Keratinocyte (primary cell): ENCODE results near the gene KDSR. TPM values are rescaled to one million over a fixed set of nuclear protein-coding genes. Genes with fewer than 3 reads are reported as not detected.

ENCODE experiments used
- DNase-seq: peaks from one replicate; pipeline ENCODE4 v3.0.0-alpha.2; 2011; ENCODE audit warnings: low read depth, missing footprints, low spot score
- FAIRE-seq: peaks from 2 replicates; lab custom pipeline; 2011; peaks lifted over from hg19 to GRCh38; lab: Jason Lieb, UNC
- H2AFZ ChIP-seq: 2 replicates; pipeline ENCODE4 v1.6.0; 2012; ENCODE audit warnings: low read length, control low read depth, inconsistent platforms; ENCODE audit not compliant: control insufficient read depth
- H3K27ac ChIP-seq: 2 replicates; pipeline ENCODE4 v1.5.1; 2011; ENCODE audit warnings: low read length; ENCODE audit not compliant: control insufficient read depth, insufficient read depth
- H3K27me3 ChIP-seq: 3 replicates; pipeline ENCODE4 v1.6.0; 2011; ENCODE audit warnings: low read length; ENCODE audit not compliant: control insufficient read depth, insufficient read depth; ENCODE audit errors: extremely low read depth
- H3K36me3 ChIP-seq, 2 experiments: 2 replicates in 1 of 2; 3 replicates in 1 of 2; pipeline ENCODE4 v1.5.1; 2011; ENCODE audit warnings: low read length in 2 of 2, mild to moderate bottlenecking in 1 of 2; ENCODE audit not compliant: control insufficient read depth in 2 of 2, insufficient read depth in 2 of 2; ENCODE audit errors: extremely low read depth in 1 of 2
- H3K4me1 ChIP-seq: 3 replicates; pipeline ENCODE4 v1.5.1; 2011; ENCODE audit warnings: low read length; ENCODE audit not compliant: control insufficient read depth, insufficient read depth; ENCODE audit errors: extremely low read depth
- H3K4me2 ChIP-seq: 3 replicates; pipeline ENCODE4 v1.6.0; 2011; ENCODE audit warnings: low read depth, low read length; ENCODE audit not compliant: control insufficient read depth, insufficient read depth; ENCODE audit errors: extremely low read depth
- H3K4me3 ChIP-seq, 3 experiments: fragments of 200-600 bp in 1 of 3; sonication (generic) in 1 of 3; 2 replicates in 2 of 3; 3 replicates in 1 of 3; pipeline ENCODE4 v1.5.1; 2011 to 2016; ENCODE audit warnings: low read length in 3 of 3, mild to moderate bottlenecking in 3 of 3, control low read depth in 2 of 3, inconsistent platforms in 1 of 3, low read depth in 1 of 3, mixed read lengths in 1 of 3, mixed run types in 1 of 3, moderate library complexity in 1 of 3; ENCODE audit not compliant: control insufficient read depth in 2 of 3, insufficient read depth in 2 of 3; ENCODE audit errors: extremely low read depth in 1 of 3
- H3K79me2 ChIP-seq: 2 replicates; pipeline ENCODE4 v1.6.0; 2012; ENCODE audit warnings: low read length; ENCODE audit not compliant: control insufficient read depth, insufficient read depth
- H3K9ac ChIP-seq: 3 replicates; pipeline ENCODE4 v1.6.0; 2011; ENCODE audit warnings: low read length; ENCODE audit not compliant: control insufficient read depth, insufficient read depth; ENCODE audit errors: extremely low read depth
- H3K9me1 ChIP-seq: 3 replicates; pipeline ENCODE4 v1.6.0; 2011; ENCODE audit warnings: low read length; ENCODE audit not compliant: control insufficient read depth, insufficient read depth; ENCODE audit errors: extremely low read depth
- H3K9me3 ChIP-seq: 2 replicates; pipeline ENCODE4 v1.5.1; 2012; ENCODE audit warnings: low read depth, low read length; ENCODE audit not compliant: control insufficient read depth
- H4K20me1 ChIP-seq: 3 replicates; pipeline ENCODE4 v1.6.0; 2011; ENCODE audit warnings: low read length; ENCODE audit not compliant: control insufficient read depth, insufficient read depth; ENCODE audit errors: extremely low read depth
- CTCF ChIP-seq, 3 experiments: IDR thresholded peaks in 1 of 3; conservative IDR thresholded peaks in 1 of 3; optimal IDR thresholded peaks in 1 of 3; 2 replicates in 2 of 3; 3 replicates in 1 of 3; pipeline versions ENCODE3 to v1.5.1; 2011; ENCODE audit warnings: low read length in 3 of 3, mild to moderate bottlenecking in 3 of 3, moderate library complexity in 2 of 3, control low read depth in 1 of 3, inconsistent platforms in 1 of 3; ENCODE audit not compliant: insufficient read depth in 2 of 3; ENCODE audit errors: extremely low read depth in 1 of 3
- EZH2 ChIP-seq: IDR thresholded peaks from one replicate; pipeline ENCODE4 v1.6.1; 2012; ENCODE audit warnings: inconsistent platforms, mild to moderate bottlenecking, low read length, moderate library complexity
- dilution Hi-C: fragments of 300-500 bp; cut with MboI; formaldehyde crosslinking; loops from one replicate; pipeline ENCODE4 v1.7.0; 2020; ENCODE audit warnings: low sequenced_read_pairs; ENCODE audit not compliant: extremely low pct_ligation_motif_present
- polyA plus RNA-seq, 5 experiments: library from polyadenylated mRNA; depleted of rRNA in 3 of 5; stranded (reverse) in 3 of 5; stranded (forward) in 1 of 5; unstranded in 1 of 5; fragments of >200 nt; gene quantifications; 1 replicate in 1 of 5; 2 replicates in 3 of 5; 3 replicates in 1 of 5; pipeline versions ENCODE4 v1.2.1 to v1.2.3, GENCODE V29; 2011 to 2012; ENCODE audit warnings: missing spikeins in 2 of 5, low read depth in 1 of 5, low replicate concordance in 1 of 5

KDSR gene
- polyA plus RNA-seq, 1 donor (not counting 4 experiments of a cell fraction or from before 2014, with no cell fraction given), result 68.6 TPM

GRCh38 chr18:63394954-63395353 is 27.9 kb upstream of the KDSR start:
- Histone ChIP-seq H3K9me1 (no peaks in the 10 kb centered on the region), H3K4me2 (no peak overlapping the region), H3K36me3 (peaks cover 17 to 32% of the 10 kb centered on the region in 2 experiments), H4K20me1 (no peaks in the 10 kb centered on the region), H3K9me3 (no peaks in the 10 kb centered on the region), H3K4me1 (no peaks in the 10 kb centered on the region), H3K27ac (no peak overlapping the region), H2AFZ (no peak overlapping the region), H3K9ac (no peak overlapping the region), H3K27me3 (no peaks in the 10 kb centered on the region), H3K79me2 (no peaks in the 10 kb centered on the region), H3K4me3 (no peak overlapping the region)
- DNase-seq (no peak), FAIRE-seq (no peak)
- TF ChIP-seq CTCF (optimal IDR thresholded peaks at IDR 0.05 in 1 of 3, IDR thresholded peaks at IDR 0.05 in 1 of 3, conservative IDR thresholded peaks at IDR 0.05 in 1 of 3; ENCODE audit: extremely low read depth in 1 of 3, insufficient read depth in 2 of 3, low read length in 3 of 3) (no peak), EZH2 (no peak)
- dilution Hi-C loops, result no loop called here

GRCh38 chr18:63387861-63388260 is 20.9 kb upstream of the KDSR start:
- H3K4me2 ChIP-seq, result no peak overlapping the region

More at GRCh38 chr18:63387861-63388260, 20.9 kb upstream of the KDSR start:
- Histone ChIP-seq H3K9me1 (no peaks in the 10 kb centered on the region), H3K4me1 (no peaks in the 10 kb centered on the region), H3K9me3 (no peaks in the 10 kb centered on the region), H3K79me2 (no peaks in the 10 kb centered on the region), H3K36me3 (peaks cover 0 to 22% of the 10 kb centered on the region in 2 experiments), H4K20me1 (no peaks in the 10 kb centered on the region), H3K27ac (no peak overlapping the region), H3K27me3 (no peaks in the 10 kb centered on the region), H3K4me3 (no peak overlapping the region), H3K9ac (no peak overlapping the region), H2AFZ (no peak overlapping the region)
- dilution Hi-C loops, result no loop called here
- TF ChIP-seq EZH2 (no peak), CTCF (optimal IDR thresholded peaks at IDR 0.05 in 1 of 3, IDR thresholded peaks at IDR 0.05 in 1 of 3, conservative IDR thresholded peaks at IDR 0.05 in 1 of 3; ENCODE audit: extremely low read depth in 1 of 3, insufficient read depth in 2 of 3, low read length in 3 of 3) (no peak)
- FAIRE-seq, result no peak
- DNase-seq, result no peak
